ENCODE results near the gene HRH4. TPM values are rescaled to one million over a fixed set of nuclear protein-coding genes. Genes with fewer than 3 reads are reported as not detected.

Gene HRH4
- total and polyA plus RNA-seq, 2 donors (not counting 3 experiments of a cell fraction or from before 2014, with no cell fraction given), result 0.03 TPM; not detected in 1

- H2AFZ ChIP-seq (ENCODE audit: low read depth, low read length), result peak overlapping the region; percentile 92
- peaks cover 0 to 2% of the 10 kb centered on the region in 2 experiments for H3K36me3 ChIP-seq (ENCODE audit: control insufficient read depth in 2 of 2, extremely low read depth in 1 of 2, insufficient read depth in 2 of 2, low read length in 2 of 2)
- no peaks in the 10 kb centered on the region for H3K9me3 ChIP-seq (replicated peaks; ENCODE audit: control insufficient read depth, insufficient read depth, low read length)
- H4K20me1 ChIP-seq (replicated peaks; ENCODE audit: control insufficient read depth, extremely low read depth, insufficient read depth, low read length), result no peaks in the 10 kb centered on the region
- H3K27ac ChIP-seq (ENCODE audit: insufficient read depth, low read depth, low read length), result no peak overlapping the region
- intact Hi-C loops (cut with micrococcal nuclease) (loop anchor here (5.0 kb wide), 1 partner anchor 70 kb away; no protein-coding TSS in a partner anchor), dilution Hi-C loops (cut with MboI; ENCODE audit: extremely low pct_ligation_motif_present, low sequenced_read_pairs) (no loop called here)
- H3K4me1 ChIP-seq (ENCODE audit: control insufficient read depth, extremely low read depth, insufficient read depth, low read length), result peaks cover 12% of the 10 kb centered on the region
- no TSS peak for BruUV-seq (replicated peaks)
- H3K4me3 ChIP-seq (replicated peaks in 1 of 3; ENCODE audit: insufficient read depth in 1 of 3, low read depth in 1 of 3, low read length in 3 of 3), result peak overlapping the region; percentile 70 to 92 (median 88)
- FAIRE-seq (no peak), DNase-seq (ENCODE audit: low read depth, low spot score) (peak; percentile 18)
- peaks cover 7 to 10% of the 10 kb centered on the region in 2 experiments for H3K27me3 ChIP-seq (ENCODE audit: control insufficient read depth in 2 of 2, insufficient read depth in 2 of 2, low read length in 2 of 2)
- no peaks in the 10 kb centered on the region for H3K9me1 ChIP-seq (replicated peaks; ENCODE audit: control insufficient read depth, extremely low read depth, insufficient read depth, low read length)
- TF ChIP-seq JUN (IDR thresholded peaks at IDR 0.05; ENCODE audit: borderline replicate concordance, insufficient read depth, insufficient read length, low read depth) (no peak), MYC (IDR thresholded peaks at IDR 0.05; ENCODE audit: low read depth, low read length) (no peak)
- POLR2A ChIA-PET, result no interaction called here
- H3K9ac ChIP-seq (replicated peaks; ENCODE audit: extremely low read depth, insufficient read depth, low read length), result no peak overlapping the region
- H3K79me2 ChIP-seq (ENCODE audit: control insufficient read depth, insufficient read depth, low read length), result peaks cover 2% of the 10 kb centered on the region
- CTCF ChIA-PET, result interaction anchor here (1.4 to 2.8 kb wide), 2 partner anchors 67 to 251 kb away, joined by 4 to 22 read pairs; no protein-coding TSS in a partner anchor
- peak overlapping the region; percentile 96 for H3K4me2 ChIP-seq (ENCODE audit: insufficient read depth, low read length)
These were observed 33.0 kb upstream of the HRH4 start for GRCh38 chr18:24427484-24427883.

- no peak for TF ChIP-seq POLR2AphosphoS5 (IDR thresholded peaks at IDR 0.05; ENCODE audit: insufficient read depth, low read depth, low read length)
- no peak for TF ChIP-seq EZH2 (IDR thresholded peaks at IDR 0.05; ENCODE audit: borderline replicate concordance, low read depth, low read length, severe bottlenecking)
- TF ChIP-seq, protein P1, sequence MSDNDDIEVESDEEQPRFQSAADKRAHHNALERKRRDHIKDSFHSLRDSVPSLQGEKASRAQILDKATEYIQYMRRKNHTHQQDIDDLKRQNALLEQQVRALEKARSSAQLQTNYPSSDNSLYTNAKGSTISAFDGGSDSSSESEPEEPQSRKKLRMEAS (IDR thresholded peaks at IDR 0.05; ENCODE audit: insufficient read depth, insufficient read length), result no peak
- no peak for TF ChIP-seq JUN (IDR thresholded peaks at IDR 0.05; ENCODE audit: borderline replicate concordance, insufficient read depth, insufficient read length, low read depth)
- no peak for TF ChIP-seq GATA2 (IDR thresholded peaks at IDR 0.05; ENCODE audit: insufficient read depth, insufficient read length, low read depth, low read length)
- TF ChIP-seq FOS (IDR thresholded peaks at IDR 0.05; ENCODE audit: borderline replicate concordance, insufficient read depth, low read length), result no peak
- TF ChIP-seq MYC (IDR thresholded peaks at IDR 0.05; ENCODE audit: low read depth, low read length), result no peak
- TF ChIP-seq POLR2A (IDR thresholded peaks at IDR 0.05; ENCODE audit: low read depth, low read length), result no peak
- TF ChIP-seq, protein P2, sequence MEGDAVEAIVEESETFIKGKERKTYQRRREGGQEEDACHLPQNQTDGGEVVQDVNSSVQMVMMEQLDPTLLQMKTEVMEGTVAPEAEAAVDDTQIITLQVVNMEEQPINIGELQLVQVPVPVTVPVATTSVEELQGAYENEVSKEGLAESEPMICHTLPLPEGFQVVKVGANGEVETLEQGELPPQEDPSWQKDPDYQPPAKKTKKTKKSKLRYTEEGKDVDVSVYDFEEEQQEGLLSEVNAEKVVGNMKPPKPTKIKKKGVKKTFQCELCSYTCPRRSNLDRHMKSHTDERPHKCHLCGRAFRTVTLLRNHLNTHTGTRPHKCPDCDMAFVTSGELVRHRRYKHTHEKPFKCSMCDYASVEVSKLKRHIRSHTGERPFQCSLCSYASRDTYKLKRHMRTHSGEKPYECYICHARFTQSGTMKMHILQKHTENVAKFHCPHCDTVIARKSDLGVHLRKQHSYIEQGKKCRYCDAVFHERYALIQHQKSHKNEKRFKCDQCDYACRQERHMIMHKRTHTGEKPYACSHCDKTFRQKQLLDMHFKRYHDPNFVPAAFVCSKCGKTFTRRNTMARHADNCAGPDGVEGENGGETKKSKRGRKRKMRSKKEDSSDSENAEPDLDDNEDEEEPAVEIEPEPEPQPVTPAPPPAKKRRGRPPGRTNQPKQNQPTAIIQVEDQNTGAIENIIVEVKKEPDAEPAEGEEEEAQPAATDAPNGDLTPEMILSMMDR (IDR thresholded peaks at IDR 0.05; ENCODE audit: extremely low read depth in 1 of 2, insufficient read depth in 1 of 2, low read depth in 1 of 2, low read length in 2 of 2), result no peak
- no peak for FAIRE-seq
These were observed 31.7 kb upstream of the HRH4 start for GRCh38 chr18:24428709-24429108.

More at GRCh38 chr18:24428709-24429108, 31.7 kb upstream of the HRH4 start:
- dilution Hi-C loops (cut with MboI; ENCODE audit: extremely low pct_ligation_motif_present, low sequenced_read_pairs), result no loop called here
- Histone ChIP-seq H2AFZ (ENCODE audit: low read depth, low read length) (no peak overlapping the region), H3K4me1 (ENCODE audit: control insufficient read depth, extremely low read depth, insufficient read depth, low read length) (peaks cover 12% of the 10 kb centered on the region), H3K4me3 (replicated peaks in 1 of 3; ENCODE audit: insufficient read depth in 1 of 3, low read depth in 1 of 3, low read length in 3 of 3) (no peak overlapping the region), H3K9me3 (replicated peaks; ENCODE audit: control insufficient read depth, insufficient read depth, low read length) (no peaks in the 10 kb centered on the region), H3K79me2 (ENCODE audit: control insufficient read depth, insufficient read depth, low read length) (peaks cover 2% of the 10 kb centered on the region), H4K20me1 (replicated peaks; ENCODE audit: control insufficient read depth, extremely low read depth, insufficient read depth, low read length) (no peaks in the 10 kb centered on the region), H3K27ac (ENCODE audit: insufficient read depth, low read depth, low read length) (no peak overlapping the region), H3K27me3 (ENCODE audit: control insufficient read depth in 2 of 2, insufficient read depth in 2 of 2, low read length in 2 of 2) (peaks cover under 1 to 3% of the 10 kb centered on the region in 2 experiments), H3K4me2 (ENCODE audit: insufficient read depth, low read length) (no peak overlapping the region), H3K36me3 (ENCODE audit: control insufficient read depth in 2 of 2, extremely low read depth in 1 of 2, insufficient read depth in 2 of 2, low read length in 2 of 2) (peaks cover 0 to 2% of the 10 kb centered on the region in 2 experiments), H3K9me1 (replicated peaks; ENCODE audit: control insufficient read depth, extremely low read depth, insufficient read depth, low read length) (no peaks in the 10 kb centered on the region), H3K9ac (replicated peaks; ENCODE audit: extremely low read depth, insufficient read depth, low read length) (no peak overlapping the region)
- BruUV-seq (replicated peaks), result no TSS peak
- POLR2A ChIA-PET, result interaction anchor here (0.7 kb wide), 1 partner anchor 484 kb away, joined by 3 read pairs; no protein-coding TSS in a partner anchor
- intact Hi-C loops (cut with micrococcal nuclease), result loop anchor here (5.0 kb wide), 1 partner anchor 71 kb away; no protein-coding TSS in a partner anchor
- no peak for DNase-seq (ENCODE audit: low read depth, low spot score)
- CTCF ChIA-PET, result interaction anchor here (1.0 to 2.8 kb wide), 2 partner anchors 32 to 68 kb away, joined by 5 to 22 read pairs; partner anchors contain the start of gene OSBPL1A
